Activated CD8-positive, alpha-beta memory T cell treated with anti-CD3 and anti-CD28 coated beads, Interleukin-2, amount 50 U/mL, for 48 hours (primary cell): Measurements from ENCODE around the gene CEBPA.

Experiments
- DNase-seq: peaks from one replicate; pipeline ENCODE4 v3.0.0-alpha.2; 2020

CEBPA gene

GRCh38 chr19:33268162-33268991 is 34.0 kb downstream of the CEBPA start:
- DNase-seq: no peak

- no peak for DNase-seq
Measured at GRCh38 chr19:33267706-33268105, 34.6 kb downstream of the CEBPA start.

GRCh38 chr19:33266974-33267484 is 35.3 kb downstream of the CEBPA start:
- no peak for DNase-seq

- no peak for DNase-seq
Measured at GRCh38 chr19:33264881-33265445, 37.4 kb downstream of the CEBPA start.

- no peak for DNase-seq
Measured at GRCh38 chr19:33263325-33264023, 38.9 kb downstream of the CEBPA start.

- no peak for DNase-seq
Measured at GRCh38 chr19:33261511-33262189, 40.7 kb downstream of the CEBPA start.

GRCh38 chr19:33260628-33261418 is 41.5 kb downstream of the CEBPA start:
- no peak for DNase-seq

GRCh38 chr19:33259539-33259938 is 42.8 kb downstream of the CEBPA start:
- DNase-seq: no peak

GRCh38 chr19:33257828-33258227 is 44.5 kb downstream of the CEBPA start:
- no peak for DNase-seq

- no peak for DNase-seq
Measured at GRCh38 chr19:33256261-33256660, 46.1 kb downstream of the CEBPA start.

- no peak for DNase-seq
Measured at GRCh38 chr19:33255781-33256180, 46.6 kb downstream of the CEBPA start.

GRCh38 chr19:33254245-33254824 is 48.0 kb downstream of the CEBPA start:
- no peak for DNase-seq

GRCh38 chr19:33252971-33253370 is 49.4 kb downstream of the CEBPA start:
- DNase-seq: no peak

- no peak for DNase-seq
Measured at GRCh38 chr19:33252418-33252962, 49.8 kb downstream of the CEBPA start.

- no peak for DNase-seq
Measured at GRCh38 chr19:33251526-33252090, 50.7 kb downstream of the CEBPA start.

GRCh38 chr19:33251076-33251475 is 51.3 kb downstream of the CEBPA start:
- no peak for DNase-seq

GRCh38 chr19:33250500-33250899 is 51.8 kb downstream of the CEBPA start:
- no peak for DNase-seq
